Right ventricle myocardium superior (tissue), 1 donor: ENCODE data around the gene CRIP1. TPM values are rescaled to one million over a fixed set of nuclear protein-coding genes. Genes with fewer than 3 reads are reported as not detected.

ENCODE experiments used
- ATAC-seq: fragments of 200-7000 bp; cut with Tn5 transposase; one replicate; pipeline ENCODE4 v1.9.1; 2020; ENCODE audit warnings: mild to moderate bottlenecking; ENCODE audit not compliant: poor library complexity
- DNase-seq: peaks from one replicate; pipeline ENCODE4 v3.0.0-alpha.2; 2020
- intact Hi-C: fragments of 100-400 bp; cut with DNase I; formaldehyde crosslinking; loops from one replicate; pipeline ENCODE4 v1.11.2; 2022
- total RNA-seq: library from RNA; stranded (reverse); fragmentation: NEBNext Ultra II Directional; extraction: Animal tissue kit (Norgen Biotek cat#: 25700); gene quantifications from one replicate; pipeline ENCODE4 v1.2.1, GENCODE V29; 2021
- donor health status: DM: no; HTN: yes; CAD: no; lungs with severe emphysema.

The CRIP1 gene
- total RNA-seq, 1 donor from 2014 or later, result 71.8 TPM

DNA sequence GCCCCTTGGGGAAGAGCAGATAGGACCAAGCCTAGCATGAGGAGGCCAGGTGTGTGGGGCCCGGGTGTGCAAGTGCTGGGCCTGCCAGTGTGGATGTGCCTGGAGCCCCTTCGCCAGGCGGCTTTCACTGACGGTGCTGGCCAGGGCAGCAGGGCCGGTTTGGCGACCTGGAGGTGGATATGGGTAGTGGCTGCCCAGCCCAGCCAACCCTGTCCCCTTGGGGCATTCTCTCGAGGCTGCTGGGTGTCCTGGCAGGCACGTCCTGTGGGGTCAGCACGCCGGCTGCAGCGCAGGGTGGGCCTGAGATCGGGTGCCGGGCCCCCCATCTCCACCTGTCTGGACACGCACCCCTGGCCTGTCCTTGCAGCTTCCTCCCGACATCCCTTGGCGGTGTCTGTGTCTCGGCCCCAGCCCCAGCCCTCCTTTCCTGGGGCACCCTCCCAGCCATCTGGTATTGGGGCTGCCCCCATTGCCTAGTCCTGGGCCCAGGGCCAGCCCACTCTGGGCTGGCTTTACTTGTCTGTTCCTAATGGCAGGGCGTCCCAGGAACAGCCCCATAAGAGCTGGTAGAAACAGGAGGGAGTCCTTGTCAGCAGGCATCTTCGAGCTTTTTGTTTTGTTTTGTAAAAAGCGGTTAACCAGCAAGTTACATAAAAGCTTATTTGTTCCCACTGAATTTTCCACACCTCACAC is 19.3 kb upstream of the CRIP1 start:
- intact Hi-C loops, result no loop called here
- no peak for ATAC-seq
- no peak for DNase-seq

DNA sequence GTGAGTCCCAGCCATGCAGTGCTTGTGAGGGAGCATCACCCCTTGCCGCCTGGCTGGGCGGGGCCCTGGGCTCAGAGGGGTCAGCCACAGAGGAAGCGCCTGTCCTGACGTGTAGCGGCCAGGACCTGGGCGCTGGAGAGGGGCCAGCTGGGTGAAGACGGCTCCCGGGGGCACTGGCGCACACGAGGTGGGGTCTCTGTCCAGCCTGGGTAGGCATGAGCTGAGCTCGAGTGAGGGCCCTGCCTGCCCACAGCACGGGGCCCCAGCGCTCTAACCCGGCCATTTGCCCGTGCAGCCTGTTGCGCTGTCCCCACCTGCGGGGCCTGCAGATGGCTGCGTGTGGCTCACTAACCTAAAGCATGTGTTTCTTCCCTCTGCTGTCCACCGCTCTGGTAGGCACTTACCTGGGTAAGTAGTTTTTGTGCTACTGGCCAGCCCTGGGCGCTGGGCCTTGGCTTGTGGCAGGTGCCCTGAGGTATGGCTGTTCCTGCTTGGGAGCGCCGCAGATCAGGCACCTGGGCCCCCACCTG is 18.7 kb upstream of the CRIP1 start:
- intact Hi-C loops, result no loop called here
- DNase-seq (no peak), ATAC-seq (no peak)

DNA sequence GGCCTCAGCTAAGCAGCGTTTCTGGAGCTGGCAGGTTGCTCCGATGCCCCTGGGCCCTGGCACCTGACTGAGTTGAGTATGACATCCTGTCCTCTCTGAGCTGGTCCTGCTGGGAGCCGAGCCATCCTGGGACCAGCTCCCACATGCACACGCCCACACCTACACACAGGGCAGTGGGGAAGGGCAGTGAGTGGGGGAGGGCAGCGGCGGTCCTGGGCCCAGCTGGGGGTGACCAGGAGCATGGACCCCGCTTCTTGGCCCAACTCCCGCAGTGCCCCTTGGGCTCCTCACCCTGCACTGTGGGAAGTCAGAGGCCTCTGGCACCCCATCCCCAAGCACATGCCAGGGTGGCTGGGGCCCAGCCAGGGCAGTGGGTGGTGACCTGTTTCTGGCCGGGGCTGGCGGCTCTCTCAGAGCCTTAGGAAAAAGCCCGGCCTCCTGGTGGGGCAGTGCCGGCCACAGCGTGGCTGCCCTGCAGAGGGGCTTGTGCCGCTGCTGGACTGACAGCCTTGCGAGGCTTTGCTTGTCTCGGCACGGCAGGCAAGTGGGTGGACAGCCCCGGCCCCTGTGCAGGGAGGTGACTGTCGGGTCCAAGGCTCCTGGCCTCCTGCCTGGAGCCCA is 18.0 kb upstream of the CRIP1 start:
- intact Hi-C loops, result no loop called here
- DNase-seq (peak; percentile 76), ATAC-seq (peak; percentile 9)

DNA sequence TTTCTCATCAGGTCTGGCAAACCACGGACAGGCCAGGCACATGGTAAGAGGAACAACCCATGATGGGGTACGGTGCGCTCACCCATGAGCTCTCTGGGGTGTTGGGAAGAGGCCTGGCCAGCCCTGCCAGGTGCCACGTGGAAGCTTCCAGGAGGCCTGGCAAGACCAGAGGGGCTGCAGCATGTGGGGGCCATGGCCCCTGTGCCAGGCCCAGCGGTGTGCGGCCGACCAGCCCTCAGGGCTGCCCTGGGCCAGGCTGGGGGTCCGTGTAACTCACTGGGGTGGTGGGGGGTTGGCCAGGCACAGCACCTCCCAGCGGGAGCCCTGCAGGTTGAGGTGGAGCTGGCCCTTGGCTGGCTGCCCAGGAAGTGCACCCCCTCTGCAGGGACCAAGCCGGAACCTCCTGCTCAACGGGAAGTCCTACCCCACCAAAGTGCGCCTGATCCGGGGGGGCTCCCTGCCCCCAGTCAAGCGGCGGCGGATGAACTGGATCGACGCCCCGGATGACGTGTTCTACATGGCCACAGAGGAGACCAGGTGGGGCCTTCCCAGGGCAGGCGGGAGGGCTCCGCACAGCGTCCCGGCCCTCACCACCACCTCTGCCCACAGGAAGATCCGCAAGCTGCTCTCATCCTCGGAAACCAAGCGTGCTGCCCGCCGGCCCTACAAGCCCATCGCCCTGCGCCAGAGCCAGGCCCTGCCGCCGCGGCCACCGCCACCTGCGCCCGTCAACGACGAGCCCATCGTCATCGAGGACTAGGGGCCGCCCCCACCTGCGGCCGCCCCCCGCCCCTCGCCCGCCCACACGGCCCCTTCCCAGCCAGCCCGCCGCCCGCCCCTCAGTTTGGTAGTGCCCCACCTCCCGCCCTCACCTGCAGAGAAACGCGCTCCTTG is 17.0 kb upstream of the CRIP1 start:
- DNase-seq (peak; percentile 73), ATAC-seq (no peak)
- intact Hi-C loops, result no loop called here

DNA sequence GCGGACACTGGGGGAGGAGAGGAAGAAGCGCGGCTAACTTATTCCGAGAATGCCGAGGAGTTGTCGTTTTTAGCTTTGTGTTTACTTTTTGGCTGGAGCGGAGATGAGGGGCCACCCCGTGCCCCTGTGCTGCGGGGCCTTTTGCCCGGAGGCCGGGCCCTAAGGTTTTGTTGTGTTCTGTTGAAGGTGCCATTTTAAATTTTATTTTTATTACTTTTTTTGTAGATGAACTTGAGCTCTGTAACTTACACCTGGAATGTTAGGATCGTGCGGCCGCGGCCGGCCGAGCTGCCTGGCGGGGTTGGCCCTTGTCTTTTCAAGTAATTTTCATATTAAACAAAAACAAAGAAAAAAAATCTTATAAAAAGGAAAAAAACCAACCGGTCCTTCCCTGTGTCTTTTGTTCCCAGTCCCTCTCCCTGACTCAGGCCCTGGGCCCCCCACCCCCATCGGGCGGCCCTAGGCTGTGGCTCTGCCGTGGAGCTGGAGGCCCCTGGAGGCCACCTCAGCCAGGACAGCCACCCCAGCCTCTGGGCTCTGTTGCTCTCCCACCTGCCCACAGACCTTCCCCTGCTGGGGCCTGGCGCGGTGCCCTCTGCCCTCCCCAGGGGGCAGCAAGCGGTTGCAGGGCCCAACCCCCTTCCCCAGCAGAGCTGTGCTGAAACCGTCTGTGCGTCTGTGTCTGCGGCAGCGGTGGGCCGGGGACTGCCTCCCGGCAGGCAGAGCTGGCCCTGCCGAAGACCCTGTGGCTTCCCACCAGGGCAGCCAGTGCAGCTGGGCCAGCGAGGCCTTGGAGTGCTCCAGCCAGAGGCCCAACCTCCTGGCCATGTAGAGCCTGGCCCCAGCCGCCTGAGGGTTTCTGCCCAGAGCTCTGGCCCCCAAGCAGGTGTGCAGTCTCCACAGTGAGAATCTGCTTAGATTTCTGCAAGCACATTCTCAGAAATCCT is 16.1 kb upstream of the CRIP1 start:
- ATAC-seq, result no peak
- DNase-seq, result no peak
- intact Hi-C loops, result no loop called here

DNA sequence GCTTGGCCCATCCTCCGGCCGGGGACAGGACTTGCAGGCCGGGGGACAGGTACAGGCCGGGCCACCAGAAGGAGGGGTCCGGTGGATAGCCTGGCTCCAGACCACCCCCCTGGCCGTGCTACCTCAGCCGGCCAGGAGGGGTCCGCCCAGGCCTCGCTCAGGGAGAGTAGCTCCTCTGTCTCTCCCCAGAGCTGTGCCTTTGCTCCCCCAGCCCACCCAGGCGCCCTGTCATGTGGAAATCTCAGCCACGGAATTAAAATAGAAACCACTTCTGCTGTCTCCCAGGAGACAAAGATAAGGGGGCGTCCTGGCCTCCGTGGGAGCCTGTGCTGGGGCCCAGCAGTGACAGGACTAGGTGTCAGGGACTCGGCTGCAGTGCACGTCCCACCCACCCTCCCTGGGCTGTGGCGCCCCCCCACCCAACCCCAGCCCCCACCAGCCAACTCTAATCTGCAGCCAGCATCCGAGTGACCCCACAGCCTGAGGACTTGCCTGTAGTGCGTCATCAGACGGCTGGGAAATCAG is 15.3 kb upstream of the CRIP1 start:
- intact Hi-C loops, result no loop called here
- peak; percentile 5 for ATAC-seq
- peak; percentile 80 for DNase-seq

DNA sequence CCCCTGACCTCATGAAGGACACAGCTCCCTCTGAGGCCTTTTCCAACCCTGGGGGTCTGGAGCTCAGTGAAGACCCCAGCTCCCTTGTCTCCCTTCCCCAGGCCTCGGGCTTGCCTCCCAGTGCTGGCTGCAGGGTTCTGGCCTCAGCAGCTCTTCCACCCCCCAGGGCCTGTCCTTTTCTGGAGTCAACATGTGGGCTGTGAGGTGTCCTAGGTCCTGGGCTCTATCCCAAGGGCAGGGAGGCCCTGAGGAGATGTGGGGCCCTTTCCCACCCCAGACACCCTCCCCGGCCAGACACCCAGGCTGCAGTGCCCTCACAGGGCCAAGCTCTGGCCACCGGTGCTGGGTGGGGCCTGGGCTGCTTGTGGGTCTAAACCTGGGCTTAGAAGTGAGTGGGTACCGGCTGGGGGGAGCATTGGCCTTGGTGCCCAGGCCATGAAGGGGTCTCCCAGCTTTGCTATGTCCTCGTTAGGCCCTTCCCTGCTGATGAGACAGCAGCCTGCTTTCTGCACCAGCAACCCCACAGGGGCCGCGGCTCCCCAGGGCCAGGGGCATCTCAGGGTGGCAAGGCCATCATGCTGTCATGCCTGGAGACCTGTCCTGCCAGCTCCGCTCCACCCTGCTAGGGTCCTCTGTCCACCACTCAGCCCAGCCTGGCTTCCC is 14.7 kb upstream of the CRIP1 start:
- DNase-seq (no peak), ATAC-seq (peak; percentile 9)
- intact Hi-C loops, result no loop called here

DNA sequence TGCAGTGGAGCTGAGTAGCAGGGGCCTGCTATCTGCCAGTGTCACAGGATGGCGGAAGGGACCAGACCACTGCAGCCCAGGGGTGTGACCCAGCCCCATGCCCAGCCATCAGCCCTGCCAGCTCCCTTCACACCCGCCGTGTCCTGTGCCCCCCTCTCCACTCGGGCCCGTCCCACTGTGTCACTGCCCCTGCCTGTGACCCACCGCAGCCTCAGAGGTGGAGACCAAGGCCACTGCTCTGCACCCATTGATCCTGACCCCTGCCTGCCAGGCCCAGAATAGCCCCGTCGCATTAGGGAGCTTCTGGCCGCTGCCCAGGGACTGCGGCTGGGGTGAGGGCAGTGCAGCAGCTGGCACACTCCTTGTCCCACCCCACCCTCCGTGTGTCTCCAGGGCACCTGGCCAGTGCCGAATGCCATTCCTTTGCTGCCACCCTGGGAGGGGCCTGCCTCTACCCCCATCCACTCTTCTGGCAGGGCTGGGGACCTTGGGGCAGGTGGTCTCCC is 14.1 kb upstream of the CRIP1 start:
- intact Hi-C loops, result no loop called here
- DNase-seq (peak; percentile 89), ATAC-seq (peak; percentile 35)

DNA sequence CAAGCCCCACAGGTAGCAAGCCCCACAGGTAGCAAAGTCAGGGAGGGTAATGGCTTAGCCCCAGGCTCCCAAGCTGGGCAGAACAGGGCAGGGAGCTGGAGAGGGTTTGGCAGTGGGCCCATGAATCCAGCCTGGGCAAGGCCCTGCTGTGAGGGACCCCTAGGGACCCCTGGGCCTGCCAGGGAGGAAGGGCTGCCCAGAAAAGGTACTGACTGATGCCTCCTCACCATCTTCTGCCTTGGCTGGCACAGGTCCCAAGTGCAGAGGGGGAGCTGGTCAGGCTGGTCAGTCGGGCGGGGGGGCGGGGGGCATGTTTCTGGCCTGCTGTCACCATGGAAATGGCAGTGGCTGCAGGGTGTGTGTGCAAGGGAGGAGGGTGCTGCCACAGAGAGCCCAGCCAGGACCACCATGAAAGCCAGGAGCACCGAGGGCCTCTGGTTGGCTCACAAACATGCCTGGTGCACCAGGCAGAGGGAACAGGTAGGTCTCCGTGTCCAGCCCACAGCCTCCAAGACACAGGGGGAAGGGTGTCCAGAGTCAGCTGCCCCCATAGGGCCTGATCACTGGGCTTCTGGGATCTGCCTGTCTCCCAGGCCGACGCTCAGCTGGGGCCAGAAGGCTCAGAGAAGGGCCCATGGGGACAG is 13.5 kb upstream of the CRIP1 start:
- intact Hi-C loops, result no loop called here
- no peak for ATAC-seq
- peak; percentile 60 for DNase-seq

DNA sequence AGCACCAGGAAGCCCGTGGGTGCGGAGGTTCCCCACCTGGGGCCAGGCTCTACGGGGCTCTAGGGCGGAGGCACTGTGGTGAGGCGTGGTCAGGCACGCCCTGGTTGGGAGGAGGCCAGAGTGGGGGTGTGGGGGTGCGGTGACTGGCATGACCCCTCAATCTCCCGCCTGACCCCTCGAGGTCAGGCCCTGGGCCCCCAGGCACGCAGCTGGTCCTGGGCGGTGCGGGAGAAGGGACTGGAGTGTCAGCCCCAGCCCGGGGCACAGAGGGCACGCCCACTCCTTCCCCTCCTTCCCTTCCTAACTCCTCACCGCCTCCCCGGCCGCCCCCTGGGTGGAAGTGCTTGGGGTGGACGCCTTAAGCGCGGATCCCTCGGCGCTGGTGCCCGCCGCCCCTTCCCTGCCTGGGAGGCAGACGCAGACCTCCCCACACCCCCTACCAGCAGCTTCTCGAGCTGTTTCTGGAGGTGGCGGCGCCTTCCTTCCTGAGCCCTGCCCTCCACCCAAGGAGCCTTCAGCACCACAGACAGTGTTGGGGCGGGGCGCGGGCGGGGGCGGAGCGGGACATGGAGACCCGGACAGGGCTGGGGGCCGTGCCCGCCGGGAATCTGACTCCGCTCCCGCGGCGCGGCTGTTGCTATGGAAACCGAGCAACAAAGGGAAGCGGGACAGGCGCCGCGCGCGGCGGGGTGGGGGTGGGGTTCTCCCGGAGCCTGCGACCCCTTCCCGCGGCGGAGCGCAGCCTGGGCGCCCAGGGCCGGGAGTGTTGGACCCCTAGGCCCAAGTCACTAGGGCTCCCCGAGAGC is 12.8 kb upstream of the CRIP1 start:
- intact Hi-C loops, result no loop called here
- ATAC-seq (peak; percentile 40), DNase-seq (peak; percentile 97)

DNA sequence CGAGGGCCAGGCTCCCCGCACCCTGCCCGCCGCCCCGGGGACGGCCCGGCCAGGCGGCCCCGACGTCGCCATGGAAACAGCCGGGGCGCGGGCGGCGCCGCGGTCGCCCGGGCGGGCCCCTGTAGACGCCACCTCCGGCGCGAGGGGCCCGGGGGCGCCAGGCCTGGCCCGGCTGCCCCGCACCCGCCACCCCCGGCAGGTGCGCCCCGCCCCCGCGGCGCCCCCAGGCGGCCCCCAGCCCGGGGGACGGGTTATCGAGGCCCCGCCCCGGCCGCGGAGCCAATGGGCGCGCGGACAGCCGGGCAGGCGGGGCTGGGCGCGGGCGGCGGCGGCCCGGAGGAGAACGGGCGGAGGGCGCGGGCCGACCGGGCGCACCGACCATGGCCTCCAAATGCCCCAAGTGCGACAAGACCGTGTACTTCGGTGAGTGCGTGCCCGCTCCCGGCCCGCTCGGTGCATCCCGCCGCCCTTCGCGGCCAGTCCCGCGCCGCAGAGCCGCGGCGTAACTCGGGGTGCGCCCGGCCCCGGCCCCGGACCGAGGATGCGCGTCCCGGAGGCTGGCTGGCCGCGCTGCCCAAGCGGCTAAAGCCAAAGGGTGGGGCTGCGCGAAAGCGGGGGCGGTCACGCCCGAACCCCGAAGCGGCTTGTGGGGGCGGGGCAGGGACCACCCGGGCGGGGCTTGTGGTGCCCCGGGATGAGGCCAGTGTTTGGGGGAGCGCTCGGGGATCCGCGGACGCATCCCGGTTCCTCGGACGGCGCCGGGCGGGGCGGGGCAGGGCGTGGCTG is 12.0 kb upstream of the CRIP1 start, which contains the start of gene CRIP2:
CRIP2 (plus strand) TSS at position 339 of the 786 bp plus-strand sequence; CDS start at position 381, 42 bp downstream.
- ATAC-seq (peak; percentile 9), DNase-seq (peak; percentile 77)
- intact Hi-C loops, result no loop called here

DNA sequence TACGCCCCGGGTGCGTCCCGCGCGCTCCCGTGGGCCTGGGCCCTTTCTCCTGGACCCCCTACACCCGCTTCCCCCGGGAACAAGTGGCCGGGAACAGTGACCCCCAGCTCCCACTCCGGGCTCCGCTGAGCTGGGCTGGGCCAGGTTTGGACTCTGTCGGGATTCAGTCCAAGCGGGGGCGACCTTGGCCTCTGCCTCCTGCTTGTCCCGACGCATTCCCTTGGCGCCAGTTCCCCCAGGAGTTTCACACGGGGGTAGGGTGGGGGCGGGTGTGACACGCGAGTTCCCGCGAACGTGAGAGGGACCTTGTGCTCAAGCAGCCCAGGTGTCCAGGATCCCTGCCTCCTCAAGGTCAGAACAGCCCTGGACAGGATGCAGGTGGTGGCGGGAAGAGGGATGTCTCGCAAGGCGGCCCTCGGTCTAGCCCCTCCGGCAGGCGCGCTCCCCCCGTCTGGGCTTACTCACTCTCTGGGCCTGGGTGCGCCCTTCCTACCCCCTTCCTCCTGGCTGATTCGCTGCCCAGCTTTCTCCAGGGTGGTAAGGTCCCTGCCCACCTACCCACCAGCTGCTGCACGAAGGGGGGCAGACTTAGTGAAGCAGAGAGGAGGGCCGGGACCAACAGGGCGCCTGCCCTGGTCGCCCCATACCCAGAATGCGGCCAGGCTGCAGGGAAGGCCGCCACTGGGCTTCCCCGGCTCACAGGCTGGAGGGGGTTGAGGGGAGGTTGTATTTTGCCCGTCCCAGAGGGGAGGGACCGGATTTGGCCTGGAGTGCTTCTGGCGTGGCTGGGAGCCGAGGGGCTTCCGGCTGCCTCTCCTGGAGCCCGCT is 11.2 kb upstream of the CRIP1 start:
- intact Hi-C loops, result no loop called here
- ATAC-seq (no peak), DNase-seq (peak; percentile 71)

DNA sequence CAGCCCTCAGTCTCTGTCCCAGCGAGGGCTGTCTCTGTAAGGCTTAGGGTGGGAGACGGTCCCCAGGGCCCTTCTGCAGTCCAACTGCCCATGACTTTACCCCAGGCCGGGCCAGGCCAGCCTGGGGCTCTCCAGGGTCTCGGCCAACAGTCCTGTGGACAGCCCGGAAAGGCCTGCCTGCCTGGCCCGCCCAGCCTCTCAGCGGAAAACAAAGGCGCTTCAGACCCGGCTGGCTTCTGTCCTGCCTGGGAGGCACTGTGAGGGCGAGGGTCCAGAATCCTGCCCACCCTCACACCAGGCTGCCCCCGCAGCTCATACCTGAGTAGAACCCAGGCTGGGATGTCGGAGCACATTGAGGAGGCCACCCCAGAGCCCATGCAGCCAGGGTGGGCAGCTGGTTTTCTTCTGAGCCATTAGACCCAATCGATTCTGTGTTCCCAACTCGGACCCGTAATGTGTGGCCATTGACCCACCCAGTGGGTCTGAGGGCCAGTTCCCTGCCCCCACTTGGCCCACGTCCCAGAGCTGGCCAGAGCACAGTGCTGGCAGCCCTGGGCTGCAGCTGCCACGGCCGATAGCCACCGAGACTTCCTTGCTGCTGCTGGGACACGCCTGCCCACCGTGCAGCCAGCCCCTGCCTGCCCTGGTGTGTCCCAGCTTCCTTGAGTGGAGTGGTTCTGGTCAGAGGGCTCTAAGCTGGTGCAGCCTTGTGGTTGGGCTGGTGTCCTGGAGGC is 10.4 kb upstream of the CRIP1 start:
- peak; percentile 85 for DNase-seq
- intact Hi-C loops, result no loop called here

More for the DNA sequence above, 10.4 kb upstream of the CRIP1 start:
- peak; percentile 0 for ATAC-seq
